NCI-H1930 (cell line): ENCODE results near the gene SNX6.
"Not testable (repeated sequence)": the region's sequence is repeated elsewhere in the genome, so short reads cannot be mapped to it uniquely, and the experiment has no call there.

ENCODE experiments used
- DNase-seq, 2 experiments: peaks; one replicate each; lab custom pipeline; 2025; lab: John Stamatoyannopoulos, UW

SNX6 gene

DNA sequence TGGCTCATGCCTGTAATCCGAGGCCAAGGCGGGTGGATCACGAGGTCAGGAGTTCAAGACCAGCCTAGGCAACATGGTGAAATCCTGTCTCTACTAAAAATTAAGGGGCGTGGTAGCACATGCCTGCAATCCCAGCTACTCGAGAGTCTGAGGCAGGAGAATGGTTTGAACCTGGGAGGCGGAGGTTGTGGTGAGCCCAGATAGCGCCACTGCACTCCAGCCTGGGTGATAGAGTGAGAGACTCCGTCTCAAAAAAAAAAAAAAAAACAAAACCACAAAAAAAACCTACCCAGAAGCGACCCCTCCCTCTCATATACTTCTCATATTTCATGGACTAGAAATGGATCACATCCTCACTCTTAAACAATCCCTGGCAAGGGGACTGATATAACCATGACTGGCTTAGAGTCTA, 4.4 kb upstream of the SNX6 start:
- not testable (repeated sequence) for DNase-seq

DNA sequence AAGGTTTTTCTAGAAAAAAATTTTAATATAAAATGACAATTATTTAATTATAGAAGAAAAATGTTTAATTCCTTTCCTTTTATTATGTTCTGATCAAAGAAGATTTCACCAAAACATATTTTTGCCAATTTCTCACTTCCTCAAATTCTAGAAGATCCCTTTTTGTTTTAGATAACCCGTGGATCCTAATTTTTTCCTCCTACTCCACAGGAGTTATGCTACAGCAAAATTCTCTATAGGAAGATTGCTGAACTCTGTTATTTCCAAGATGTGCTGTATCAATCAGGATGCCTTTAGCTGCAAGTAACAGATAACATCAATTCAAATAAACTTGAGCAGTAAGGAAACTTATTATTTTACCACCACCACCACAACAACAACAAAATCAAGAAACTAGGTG, 3.8 kb upstream of the SNX6 start:
- DNase-seq = no peak

DNA sequence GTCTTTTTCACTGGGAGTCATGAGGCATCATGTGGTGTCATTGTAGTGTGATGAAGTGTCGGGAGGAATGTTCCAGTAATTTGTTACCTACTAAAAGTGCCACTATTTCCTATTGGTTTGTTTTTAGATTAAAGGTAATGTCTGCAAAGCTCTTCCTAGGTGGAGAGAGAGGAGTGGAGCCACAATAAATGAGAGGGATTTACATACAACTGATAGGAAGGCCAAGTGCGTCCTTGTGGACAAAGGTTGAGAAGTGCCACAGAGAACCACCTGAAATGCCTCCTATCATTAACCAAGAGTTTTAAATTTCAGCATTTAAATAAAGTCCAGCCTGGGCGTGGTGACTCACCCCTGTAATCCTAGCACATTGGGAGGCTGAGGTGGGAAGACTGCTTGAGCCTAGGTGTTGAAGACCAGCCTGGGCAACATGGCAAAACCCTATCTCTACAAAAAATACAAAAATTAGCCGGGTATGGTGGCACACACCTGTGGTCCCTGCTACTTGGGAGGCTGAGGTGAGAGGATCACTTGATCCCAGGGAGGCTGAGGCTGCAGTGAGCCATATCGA, 2.5 kb upstream of the SNX6 start:
- DNase-seq = no peak

DNA sequence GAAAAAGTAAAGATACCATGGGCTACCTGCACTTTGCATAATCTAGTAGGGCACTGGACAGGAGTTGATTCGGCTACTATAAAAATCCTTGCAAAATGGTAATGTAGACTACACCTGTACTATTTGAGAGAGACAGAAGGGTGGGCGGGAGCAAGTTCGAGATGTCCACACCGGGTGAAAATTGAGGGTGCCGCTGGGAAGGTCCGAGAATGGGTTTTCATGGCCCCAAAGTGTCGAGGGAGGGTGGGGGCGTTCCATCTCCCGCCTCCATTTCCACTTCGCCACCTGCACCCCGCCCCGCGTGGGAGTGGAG, 648 bp downstream of the SNX6 start:
- no peak for DNase-seq

DNA sequence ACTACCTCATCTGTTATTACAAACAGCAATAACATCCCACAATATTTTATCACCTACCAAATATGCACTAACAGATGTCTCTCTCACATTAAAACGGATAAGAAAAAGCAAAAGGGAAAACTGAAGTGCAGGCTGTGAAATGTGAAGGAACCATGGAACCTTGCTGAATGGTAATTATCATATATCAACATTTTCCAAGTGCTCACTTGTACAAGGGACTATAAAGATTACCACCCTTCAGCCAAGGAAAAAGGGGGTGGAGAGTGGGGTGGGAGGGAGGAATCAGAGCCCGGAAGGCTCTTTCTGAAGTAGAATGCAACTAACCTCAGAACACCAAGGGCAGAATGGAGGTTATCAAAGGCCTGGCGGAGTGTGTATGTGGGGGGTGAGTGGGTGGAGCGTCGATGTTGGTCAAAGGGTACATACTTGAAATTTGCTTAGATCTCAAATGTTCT, 1.2 kb downstream of the SNX6 start:
- DNase-seq = no peak

DNA sequence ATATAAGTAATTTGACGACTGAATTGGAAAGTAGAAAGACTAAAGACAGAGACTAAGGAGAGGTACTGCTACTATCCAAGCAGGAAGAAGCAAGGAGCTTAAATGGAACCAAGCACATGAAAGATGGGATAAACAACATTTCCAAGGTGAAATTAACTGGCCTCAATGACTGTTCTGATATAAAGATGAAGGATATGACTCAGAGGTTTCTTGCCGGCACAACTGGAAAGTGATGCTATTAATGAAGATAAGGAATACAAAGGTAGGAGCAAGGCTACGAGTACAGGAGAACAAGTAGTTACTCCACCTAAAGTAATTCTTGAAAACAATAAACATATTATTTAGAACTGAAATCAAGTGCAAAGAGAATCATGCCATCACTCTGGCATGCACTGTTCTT, 6.4 kb downstream of the SNX6 start:
- DNase-seq = no peak

DNA sequence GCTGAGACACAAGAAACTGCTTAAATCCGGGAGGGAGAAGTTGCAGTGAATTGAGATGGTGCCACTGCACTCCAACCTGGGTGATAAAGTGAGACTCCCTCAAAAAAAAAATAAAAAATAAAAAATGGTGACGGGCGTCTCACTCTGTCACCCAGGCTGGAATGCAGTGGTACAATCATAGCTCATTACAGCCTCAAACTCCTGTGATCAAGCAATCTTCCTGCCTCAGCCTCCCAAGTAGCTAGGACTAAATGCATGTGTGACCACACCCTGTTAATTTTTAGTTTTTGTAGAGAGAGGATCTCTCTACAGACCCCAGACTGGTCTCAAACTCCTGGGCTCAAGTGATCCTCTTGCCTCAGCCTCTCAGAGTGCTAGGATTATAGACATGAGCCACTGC, 9.1 kb downstream of the SNX6 start:
- DNase-seq = no peak

DNA sequence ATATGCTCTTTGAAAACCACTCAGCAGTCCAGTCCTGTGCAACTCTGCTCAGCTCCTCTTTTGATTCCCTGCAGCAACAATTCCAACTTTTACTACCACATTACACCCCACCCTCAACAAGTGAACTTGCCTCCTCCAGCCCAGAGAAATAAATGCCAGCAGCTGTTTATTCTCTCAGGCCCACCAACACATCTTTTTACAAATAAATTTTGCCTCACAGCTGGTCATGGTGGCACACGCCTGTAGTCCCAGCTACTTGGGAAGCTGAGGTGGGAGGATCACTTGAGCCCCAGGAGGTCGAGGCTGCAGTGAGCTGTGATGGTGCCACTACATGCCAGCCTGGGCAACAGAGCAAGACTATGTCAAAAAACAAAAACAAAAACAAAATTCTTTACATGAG, 9.8 kb downstream of the SNX6 start:
- DNase-seq = no peak

DNA sequence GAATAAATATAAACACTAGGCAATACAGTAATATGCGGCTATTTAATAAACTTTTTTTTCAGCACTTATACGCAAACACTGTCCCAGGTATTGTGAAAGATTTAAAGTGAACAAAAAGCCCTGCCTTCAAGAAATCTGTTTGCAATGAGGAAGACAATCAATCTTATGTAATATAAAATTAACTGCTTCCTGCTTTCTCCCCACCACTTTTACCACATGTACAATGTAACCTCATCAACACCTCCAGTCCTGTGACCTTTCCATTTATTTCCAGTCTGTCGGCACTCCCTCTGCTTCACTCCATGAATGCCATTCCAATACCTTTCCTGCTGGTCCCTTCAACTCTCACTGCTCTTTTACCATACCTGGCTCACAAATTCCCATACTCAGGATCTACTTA, 10.5 kb downstream of the SNX6 start:
- no peak for DNase-seq

DNA sequence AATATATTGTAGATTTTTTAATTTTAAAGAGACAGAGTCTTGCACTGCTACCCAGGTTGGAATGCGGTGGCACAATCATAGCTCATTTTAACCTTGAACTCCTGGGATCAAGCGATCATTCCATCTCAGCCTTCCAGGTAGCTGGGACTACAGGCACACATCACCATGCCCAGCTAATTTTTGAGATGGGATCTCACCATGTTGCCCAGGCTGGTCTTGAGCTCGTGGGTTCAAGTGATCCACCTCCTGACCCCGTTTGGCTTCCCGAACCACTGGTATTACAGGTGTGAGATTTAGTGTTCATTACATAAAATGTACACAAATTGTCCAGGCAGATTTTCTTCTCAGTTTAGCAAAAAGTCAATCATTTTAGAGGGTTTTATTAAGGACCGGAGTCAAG, 13.6 kb downstream of the SNX6 start:
- no peak for DNase-seq

DNA sequence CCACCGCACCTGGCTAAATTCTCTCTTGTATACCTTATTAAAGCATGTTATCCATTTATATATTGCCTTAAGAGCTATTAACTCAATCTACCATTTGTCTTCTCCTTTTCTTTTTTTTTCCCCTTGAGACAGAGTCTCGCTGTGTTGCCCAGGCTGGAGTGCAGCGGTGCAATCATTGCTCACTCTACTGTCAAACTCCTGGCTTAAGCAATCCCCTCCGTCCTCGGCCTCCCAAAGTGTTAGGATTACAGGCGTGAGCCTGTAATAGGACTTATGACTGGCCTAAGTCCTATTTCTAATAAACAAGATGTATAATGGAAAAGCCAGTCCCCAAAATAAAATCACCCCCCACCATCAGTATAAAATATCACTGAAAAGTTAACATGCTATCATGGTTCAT, 14.4 kb downstream of the SNX6 start:
- DNase-seq = no peak

DNA sequence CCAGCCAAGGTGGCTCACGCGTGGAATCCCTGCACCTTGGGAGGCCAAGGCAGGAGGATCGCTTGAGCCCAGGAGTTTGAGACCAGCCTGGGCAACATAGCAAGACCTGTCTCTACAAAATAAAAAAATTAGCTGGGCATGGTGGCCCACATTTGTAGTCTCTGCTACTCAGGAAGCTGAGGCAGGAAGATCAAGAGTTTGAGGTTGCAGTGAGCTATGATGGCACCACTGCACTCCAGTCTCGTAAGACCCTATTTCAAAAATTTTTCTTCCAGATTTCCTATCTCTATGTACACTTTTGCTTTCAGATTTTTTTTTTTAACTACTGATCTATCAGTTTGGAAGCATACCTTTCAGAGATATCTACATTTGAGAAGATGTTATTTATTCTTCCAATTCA, 15.3 kb downstream of the SNX6 start:
- DNase-seq = no peak

DNA sequence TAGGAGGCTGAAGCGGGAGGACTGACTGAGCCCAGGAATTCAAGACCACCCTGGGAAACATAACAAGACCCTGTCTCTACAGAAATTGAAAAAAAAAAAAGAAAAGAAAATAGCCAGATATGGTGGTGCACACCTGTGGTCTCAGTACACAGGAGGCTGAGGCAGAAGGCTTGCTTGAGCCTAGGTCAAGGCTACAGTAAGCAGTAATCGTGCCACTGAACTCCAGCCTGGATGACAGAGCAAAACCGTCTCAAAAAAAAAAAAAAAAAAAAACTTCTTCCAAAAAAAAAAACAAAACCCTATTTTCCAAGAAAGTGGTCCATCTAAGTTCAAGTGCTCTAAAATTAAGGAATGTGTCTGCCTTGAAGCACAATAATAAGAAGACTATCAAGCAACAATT, 19.8 kb downstream of the SNX6 start:
- DNase-seq = no peak

DNA sequence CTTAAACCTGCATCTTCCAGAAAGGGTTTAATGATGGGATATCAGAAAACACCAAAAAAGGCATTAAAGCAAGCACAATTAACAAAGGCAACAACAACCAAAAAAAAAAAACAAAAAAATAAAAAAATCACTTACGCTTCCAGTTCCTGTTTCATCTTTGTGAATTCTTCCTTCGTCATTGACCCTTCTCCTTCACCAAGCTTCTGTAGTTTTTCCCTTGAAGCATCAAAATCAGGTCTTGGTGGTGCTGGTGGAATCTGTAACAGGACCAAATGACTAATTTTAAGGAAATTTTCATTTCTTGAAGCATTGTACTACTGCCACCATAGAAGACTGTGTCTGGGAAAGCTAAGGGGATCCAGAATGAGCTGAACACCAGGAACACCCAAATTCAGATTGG, 24.5 kb downstream of the SNX6 start:
- no peak for DNase-seq

DNA sequence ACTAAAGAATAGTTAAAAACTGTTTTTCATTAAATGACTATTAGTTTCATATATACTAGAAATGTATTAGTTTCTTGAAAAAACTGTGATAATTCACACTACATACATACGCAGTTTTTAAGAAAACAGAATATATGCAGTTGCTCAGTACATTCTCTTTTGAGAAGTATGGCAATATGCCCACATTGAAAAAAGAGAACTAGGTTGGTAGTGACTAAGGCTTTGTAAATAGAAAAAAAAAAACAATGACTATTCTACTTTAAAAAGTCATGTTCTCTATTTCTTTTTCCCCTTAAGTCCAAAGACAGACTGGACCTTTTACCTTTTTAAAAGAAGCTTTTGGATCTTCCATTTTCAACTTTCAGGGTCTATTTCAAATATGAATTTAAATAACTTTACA, 25.0 kb downstream of the SNX6 start:
- DNase-seq = no peak

DNA sequence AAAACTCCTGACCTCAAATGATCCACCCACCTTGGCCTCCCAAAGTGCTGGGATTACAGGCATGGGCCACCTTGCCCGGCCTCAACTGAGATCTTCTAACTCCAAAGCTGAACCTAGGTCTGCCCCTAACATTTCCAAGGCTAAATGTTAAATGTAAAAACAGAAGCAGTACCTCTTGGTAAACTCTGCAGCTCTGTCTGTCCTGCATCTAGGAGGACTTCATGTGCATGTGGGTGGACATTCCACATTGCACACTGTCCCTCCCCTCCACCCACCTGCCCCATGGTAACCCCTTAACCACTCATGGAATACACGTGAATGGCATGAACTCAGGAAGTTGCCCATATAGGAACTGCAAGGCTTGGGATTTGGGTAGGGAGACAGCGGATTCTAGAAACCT, 33.1 kb downstream of the SNX6 start:
- DNase-seq = no peak

DNA sequence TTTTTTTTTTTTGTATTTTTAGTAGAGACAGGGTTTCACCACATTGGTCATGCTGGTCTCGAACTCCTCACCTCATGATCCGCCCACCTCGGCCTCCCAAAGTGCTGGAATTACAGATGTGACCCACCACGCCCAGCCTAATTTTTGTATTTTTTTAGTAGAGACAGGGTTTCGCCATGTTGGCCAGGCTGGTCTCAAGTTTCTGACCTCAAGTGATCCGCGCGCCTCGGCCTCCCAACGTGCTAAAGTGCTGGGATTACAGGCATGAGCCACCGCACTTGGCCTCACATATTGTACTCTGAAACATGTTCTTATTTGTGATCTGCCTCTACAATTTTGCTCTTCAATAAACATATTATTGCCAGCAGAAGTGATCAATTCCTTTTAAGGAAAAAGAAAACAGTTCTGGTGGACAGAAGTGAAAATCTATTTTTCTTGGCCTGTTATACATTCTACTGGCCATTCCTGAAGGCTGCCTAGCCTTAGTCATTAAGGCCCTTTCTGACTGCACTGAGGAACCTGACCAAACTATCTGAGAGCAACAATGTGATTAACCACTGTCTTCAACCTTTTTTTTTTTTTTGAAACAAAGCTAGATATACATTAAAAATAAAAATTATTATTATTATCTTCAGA, 36.1 kb downstream of the SNX6 start:
- no peak for DNase-seq

DNA sequence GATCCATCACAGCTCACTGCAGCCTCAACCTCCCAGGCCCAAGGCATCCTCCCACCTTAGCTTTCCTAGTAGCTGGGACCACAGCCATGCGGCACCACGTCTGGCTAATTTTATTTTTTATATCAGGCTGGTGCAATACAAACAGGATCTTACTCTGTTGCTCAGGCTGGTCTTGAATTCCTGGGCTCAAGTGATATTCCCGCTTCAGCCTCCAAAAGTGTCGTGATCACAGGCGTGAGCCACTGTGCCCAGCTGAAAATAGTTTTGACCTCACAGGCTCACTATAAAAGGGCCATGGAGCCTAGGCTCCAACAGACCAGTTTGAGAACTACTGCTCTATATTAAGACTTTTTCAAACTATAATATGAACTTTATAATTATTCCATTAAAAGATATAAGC, 37.3 kb downstream of the SNX6 start:
- DNase-seq = no peak

DNA sequence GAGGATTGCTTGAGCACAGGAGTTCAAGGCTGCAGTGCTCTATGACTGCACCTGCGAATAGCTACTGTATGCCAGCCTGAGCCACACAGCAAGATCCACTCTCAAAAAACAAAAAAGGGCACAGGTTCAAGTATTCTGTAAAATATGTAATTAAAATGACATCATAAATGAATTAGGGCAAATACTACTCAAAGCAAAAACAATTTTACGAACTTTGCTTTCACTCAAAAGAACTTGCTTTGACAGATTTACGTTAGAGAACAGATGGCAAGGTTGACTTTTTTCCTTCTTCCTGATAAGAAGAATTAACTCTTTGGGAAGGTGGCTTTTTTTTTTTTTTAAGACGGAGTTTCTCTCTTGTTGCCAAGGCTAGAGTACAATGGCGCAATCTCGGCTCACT, 46.4 kb downstream of the SNX6 start:
- no peak for DNase-seq

DNA sequence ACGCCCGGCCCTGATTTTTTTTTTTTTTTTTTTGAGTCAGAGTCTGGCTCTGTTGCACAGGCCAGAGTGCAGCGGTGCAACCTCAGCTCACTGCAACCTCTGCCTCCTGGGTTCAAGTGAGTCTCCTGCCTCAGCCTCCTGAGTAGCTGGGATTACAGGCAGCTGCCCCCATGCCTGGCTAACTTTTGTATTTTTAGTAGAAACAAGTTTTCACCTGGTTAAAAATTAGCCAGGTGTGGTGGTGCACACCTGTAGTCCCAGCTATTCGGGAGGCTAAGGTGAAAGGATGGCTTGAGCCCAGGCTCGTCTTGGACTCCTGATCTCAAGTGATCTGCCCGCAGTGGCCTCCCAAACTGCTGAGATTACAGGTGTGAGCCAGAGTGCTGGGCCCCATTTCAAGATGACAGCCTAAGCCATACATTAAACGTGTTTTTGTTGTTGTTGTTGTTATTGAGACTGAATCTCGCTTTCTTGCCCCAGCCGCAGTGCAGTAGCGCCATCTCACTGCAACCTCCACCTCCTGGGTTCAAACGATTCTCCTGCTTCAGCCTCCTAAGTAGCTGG, 47.7 kb downstream of the SNX6 start:
- no peak for DNase-seq

DNA sequence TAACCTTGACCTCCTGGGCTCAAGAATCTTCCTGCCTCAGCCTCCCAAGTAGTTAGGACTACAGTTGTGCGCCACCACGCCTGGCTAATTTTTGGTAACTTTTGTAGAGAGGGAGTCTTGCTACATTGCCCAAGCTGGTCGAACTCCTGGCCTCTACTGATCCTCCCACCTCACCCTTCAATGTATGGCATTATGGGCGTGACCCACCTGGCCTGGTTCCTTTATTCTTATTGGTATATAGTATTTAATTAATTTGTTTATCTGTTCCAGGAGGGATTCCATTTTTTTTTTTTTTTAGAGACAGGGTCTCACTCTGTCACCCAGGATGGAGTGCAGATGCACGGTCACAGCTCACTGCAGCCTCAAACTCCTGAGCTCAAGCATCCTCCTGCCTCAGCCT, 49.6 kb downstream of the SNX6 start:
- no peak for DNase-seq

DNA sequence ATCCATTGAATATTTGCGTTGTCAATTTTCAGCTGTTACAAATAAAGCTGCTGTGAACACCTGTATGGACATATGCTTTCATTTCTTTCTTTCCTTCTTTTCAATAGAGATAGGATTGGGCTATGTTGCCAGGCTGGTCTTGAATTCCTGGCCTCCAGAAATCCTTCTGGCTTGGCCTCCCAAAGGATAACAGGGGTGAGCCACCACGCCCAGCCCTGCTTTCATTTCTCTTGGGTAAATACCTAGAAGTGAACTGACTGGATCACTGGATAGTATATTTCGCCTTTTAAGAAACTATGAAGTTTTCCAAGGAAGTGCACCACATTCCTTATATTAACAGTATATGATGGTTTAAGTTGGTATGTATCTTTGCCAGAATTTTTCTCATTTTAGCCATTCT, 58.2 kb downstream of the SNX6 start:
- no peak for DNase-seq

DNA sequence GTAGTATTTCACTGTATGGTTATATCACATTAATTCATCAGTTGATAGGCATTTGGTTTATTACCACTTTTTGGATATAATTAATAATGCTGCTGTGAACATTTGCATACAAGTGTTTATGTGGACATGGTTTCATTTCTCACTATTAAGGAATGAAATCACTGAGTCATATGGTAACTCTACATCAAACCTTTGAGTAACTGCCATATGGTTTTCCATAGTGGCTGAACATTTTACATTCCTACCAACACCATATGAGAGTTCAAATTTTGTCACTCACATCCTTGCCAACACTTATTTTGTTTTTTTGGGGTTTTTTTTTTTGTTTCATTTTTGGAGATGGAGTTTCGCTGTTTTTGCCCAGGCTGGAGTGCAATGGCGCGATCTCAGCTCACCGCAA, 60.2 kb downstream of the SNX6 start:
- DNase-seq = no peak

DNA sequence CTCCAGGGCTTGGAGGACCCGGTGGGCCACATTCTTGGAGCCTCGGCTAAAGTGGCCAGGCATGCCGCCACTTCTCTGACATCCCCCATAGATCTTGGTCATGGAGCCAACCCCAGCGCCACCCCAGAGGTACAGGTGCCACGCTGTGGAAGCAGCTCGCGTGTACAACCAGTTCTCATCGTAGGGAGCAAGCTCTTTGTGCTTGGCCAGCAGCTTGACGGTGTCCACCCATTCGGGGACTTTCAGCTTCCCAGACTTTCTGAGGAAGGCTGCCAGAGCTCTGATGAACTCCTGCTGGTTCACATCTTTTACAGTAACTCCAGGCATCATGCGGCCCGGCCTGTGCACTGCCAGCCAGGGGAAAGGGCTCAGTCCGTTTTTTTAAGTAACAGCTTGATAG, 61.1 kb downstream of the SNX6 start:
- DNase-seq = no peak
